GM20000 (cell line): Measurements from ENCODE around the gene OR6N2.
A peak's percentile ranks its signal among the peaks of the same experiment; 100 is the strongest.

ENCODE experiments used
- DNase-seq: peaks from one replicate; pipeline ENCODE4 v3.0.0; 2012; ENCODE audit warnings: low spot score
- TF ChIP-seq, protein P1 (sequence below): IDR thresholded peaks from 2 replicates; pipeline ENCODE4 v1.5.1; 2012; ENCODE audit warnings: mild to moderate bottlenecking, control low read depth; ENCODE audit errors: extremely low read depth, missing control alignments

The OR6N2 gene, protein sequence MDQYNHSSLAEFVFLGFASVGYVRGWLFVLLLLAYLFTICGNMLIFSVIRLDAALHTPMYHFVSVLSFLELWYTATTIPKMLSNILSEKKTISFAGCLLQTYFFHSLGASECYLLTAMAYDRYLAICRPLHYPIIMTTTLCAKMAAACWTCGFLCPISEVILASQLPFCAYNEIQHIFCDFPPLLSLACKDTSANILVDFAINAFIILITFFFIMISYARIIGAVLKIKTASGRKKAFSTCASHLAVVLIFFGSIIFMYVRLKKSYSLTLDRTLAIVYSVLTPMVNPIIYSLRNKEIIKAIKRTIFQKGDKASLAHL

DNA sequence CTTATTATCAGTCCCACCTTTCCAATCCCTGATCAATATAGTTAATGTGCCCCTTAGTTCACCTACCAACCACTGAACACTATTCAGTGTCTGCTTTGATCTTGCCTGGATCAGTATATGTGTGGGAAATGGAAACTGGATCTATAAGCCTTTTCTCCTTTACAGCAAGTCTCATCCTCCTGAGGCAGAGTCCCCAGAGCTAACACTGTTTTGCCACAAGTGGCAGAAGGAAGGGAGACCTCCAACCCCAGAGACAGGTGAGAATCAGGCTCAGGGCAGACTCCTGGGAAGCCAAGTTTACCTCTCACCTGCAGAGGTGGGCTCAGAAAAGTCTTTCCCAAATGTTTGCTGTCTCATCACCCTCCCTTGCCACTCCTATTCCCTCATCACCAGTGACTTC lies at the start of gene OR6N2:
Gene OR6N2 (minus strand): TSS at position 101 of the 400 bp plus-strand sequence. CDS start 3,569 bp downstream, outside the sequence.
- DNase-seq: no peak
- TF ChIP-seq, protein P1, sequence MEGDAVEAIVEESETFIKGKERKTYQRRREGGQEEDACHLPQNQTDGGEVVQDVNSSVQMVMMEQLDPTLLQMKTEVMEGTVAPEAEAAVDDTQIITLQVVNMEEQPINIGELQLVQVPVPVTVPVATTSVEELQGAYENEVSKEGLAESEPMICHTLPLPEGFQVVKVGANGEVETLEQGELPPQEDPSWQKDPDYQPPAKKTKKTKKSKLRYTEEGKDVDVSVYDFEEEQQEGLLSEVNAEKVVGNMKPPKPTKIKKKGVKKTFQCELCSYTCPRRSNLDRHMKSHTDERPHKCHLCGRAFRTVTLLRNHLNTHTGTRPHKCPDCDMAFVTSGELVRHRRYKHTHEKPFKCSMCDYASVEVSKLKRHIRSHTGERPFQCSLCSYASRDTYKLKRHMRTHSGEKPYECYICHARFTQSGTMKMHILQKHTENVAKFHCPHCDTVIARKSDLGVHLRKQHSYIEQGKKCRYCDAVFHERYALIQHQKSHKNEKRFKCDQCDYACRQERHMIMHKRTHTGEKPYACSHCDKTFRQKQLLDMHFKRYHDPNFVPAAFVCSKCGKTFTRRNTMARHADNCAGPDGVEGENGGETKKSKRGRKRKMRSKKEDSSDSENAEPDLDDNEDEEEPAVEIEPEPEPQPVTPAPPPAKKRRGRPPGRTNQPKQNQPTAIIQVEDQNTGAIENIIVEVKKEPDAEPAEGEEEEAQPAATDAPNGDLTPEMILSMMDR: no peak

DNA sequence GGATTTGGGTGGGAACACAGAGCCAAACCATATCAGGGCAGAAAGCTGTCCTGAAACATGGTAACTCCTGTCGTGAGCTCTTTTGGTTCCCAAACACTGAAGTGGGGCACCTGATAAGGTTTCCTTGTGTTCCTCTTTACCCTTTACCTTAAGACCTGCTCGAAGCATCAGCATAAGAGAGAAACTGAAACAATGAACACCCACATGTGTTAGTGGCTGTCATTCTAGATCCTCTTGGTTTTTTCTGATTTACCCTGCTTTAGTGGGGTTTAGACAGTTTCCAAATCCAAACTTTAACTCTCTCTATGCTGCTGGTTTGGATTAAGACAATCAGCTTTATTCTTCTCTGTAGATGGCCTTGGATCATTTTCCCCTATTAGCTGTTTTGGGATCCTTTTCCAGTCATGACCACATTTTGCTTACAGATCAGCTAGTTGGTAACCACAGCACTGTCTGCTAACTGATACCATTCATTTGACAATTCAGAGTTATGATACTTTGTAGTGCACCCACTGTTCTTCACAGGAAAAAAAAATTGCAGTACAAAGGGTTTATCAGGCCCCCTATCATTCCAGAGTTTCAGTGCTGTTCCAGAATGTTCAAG lies 49.2 kb upstream of the OR6N2 start:
- TF ChIP-seq, protein P1: no peak
- DNase-seq: peak; percentile 20

DNA sequence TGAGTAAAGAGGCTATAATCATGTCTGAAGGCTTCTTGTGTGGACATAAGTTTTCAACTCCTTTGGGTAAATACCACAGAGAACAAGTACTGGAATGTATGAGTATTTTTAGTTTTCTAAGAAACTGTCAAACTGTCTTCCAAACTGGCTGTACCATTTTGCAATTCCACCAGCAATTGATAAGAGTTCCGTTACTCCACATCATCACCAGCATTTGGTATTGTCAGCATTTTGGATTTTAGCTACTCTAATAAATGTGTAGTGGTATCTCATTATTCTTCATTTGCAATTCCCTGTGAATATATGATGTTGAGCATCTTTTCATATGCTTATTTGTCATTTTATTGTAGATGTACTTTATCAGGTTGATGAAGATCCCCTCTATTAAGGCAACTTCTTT lies 40.7 kb upstream of the OR6N2 start:
- DNase-seq: no peak
- TF ChIP-seq, protein P1: no peak

DNA sequence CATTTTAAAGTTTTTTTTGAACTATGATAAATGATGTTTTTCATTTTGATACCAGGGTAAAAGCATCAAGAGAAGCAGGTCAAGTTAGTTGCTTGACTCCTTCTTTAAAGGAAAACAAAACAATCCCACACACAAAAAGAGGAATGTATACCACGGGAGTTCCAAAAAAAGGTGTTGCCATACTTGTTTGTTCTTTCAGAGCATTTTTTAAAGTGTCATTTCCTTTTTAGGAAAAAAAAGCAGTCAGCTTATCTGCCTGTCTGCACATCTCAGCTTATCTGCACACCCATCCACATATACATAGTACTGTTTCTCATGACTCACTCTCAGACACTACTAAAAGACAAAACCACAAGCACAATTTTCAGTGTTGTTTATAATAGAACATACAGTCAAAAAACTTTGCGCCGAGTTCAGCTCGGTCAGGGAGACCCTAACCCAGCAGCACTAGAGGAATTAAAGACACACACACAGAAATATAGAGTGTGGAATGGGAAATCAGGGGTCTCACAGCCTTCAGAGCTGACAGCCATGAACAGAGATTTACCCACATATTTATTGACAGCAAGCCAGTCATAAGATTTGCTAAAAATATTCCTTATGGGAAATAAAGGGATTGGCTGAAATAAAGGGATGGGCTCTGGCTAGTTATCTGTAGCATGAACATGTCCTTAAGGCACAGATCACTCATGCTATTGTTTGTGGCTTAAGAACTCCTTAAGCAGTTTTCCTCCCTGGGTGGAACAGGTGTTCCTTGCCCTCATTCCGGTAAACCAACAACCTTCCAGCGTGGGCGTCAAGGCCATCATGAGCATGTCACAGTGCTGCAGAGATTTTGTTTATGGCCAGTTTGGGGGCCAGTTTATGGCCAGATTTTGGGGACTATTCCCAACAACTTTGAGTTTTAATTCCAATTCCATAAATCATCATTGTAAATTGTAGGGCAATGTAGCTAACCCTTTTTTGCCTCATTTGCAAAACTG lies 38.7 kb upstream of the OR6N2 start:
- TF ChIP-seq, protein P1: no peak
- DNase-seq: peak; percentile 38

DNA sequence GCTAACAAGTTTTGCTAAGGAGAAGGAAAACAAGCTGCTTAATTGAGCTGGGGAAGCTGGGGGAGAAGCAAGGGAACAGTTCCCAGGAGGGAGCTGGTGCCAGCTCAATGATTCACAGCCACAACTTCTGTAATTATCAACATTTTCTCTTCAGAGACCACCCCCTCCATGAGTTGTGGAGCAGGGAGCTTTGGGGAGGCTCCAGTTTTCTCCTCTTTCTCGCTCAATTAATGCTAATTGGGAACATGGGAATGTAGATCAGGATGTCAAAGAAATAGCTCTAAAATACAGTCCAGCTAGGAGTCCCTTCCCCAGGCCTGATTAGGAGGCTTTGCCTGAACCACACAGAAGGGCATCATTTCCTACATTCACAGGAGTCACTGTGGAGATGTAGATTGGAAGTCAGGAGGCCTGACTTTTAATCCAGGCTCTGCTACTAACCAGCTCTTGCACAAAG lies 38.0 kb upstream of the OR6N2 start:
- TF ChIP-seq, protein P1: no peak
- no peak for DNase-seq

DNA sequence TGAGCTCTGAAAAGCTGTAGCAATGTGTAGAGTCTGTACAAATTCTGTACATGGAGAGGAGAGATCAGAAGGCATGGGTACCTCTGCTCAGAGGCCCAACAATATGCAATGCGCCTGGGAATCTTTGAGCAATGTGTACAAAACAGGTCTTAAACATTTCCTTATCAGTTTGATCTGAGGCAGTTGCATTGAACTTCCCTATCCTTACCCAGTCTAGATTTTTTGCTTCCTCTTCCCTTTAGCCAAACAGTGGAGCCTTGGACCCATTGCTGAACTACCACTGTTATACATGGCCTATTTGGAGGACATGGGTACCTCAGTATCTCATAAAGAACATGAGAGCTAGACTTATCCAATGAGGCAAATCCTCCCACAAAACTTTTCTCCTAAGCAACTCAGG lies 37.6 kb upstream of the OR6N2 start:
- DNase-seq: no peak

More for the DNA sequence above, 37.6 kb upstream of the OR6N2 start:
- TF ChIP-seq, protein P1: no peak
